KOPT-K1 (cell line): Measurements from ENCODE around the gene TMEM86A.

Experiments used
- H3K27ac ChIP-seq: fragments of 200-600 bp; sonication (generic); 2 replicates; pipeline ENCODE4 v1.5.1; 2016; ENCODE audit warnings: antibody characterized with exemption, mild to moderate bottlenecking, low read depth, low read length; ENCODE audit not compliant: poor library complexity, severe bottlenecking
- H3K36me3 ChIP-seq: fragments of 200-600 bp; sonication (generic); 2 replicates; pipeline ENCODE4 v1.5.1; 2017; ENCODE audit warnings: antibody characterized with exemption, mild to moderate bottlenecking, low read length, moderate library complexity; ENCODE audit not compliant: insufficient read depth
- H3K9me3 ChIP-seq: fragments of 200-600 bp; sonication (generic); 2 replicates; pipeline ENCODE4 v1.5.1; 2017; ENCODE audit warnings: antibody characterized with exemption, low read length, mild to moderate bottlenecking; ENCODE audit not compliant: insufficient read depth, poor library complexity, severe bottlenecking

The TMEM86A gene

DNA sequence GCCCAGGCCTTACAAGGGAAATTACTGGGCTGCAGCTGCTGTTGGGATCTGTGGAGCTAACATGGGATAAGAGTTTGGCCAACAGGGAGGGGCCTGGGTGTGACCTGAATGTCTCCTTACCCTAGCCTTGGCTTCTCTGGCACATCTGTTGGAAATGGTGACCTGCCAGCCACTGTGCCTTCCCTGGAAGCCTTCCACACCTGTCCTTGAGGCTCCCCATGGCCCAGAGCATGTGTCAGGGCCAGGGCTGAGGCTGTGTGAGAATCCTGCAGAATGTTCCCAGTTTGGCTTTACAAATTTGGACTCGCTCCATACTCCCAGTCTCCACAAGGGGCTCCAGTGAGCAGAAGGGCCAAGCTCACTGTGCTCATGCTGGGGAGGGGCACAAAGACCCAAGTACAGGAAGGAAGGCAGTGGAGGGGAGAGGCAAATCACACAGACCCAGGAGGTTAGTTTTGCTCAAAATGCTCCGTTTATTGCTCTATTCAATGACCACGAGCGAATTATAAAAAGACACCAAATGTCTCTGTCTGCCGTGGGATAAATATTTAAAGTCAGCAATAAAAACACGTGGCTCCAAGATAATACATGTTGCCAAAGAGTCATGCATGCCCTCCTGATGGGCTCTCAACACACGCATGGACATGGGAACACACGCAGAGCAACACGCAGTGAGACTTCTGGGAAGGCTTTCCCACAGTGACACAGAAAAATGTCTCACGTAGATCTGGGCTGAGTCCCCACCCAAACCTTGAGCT lies 29.1 kb downstream of the TMEM86A start:
- Histone ChIP-seq H3K36me3 (no peaks in the 10 kb centered on the region), H3K27ac (no peak overlapping the region), H3K9me3 (no peaks in the 10 kb centered on the region)

DNA sequence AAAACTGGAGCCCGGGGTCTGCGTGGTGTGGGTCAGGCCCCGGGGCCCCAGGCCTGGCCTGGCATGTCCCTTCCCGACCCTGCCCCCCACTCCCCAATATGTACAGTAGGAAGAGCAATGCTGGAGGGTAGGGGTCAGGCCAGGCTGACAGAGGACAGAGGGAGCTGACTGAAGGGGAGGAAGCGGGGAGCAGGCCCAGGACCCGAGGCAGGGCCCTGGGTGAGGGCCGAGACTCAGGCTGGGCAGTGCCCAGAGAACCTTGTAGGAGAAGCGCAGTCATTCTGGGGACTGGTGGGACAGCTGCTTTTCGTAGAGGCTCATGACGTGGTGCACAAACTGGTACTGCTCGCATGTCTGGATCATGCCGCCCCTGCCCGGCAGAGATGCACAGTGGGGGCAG lies 30.1 kb downstream of the TMEM86A start:
- no peaks in the 10 kb centered on the region for H3K9me3 ChIP-seq
- no peak overlapping the region for H3K27ac ChIP-seq
- H3K36me3 ChIP-seq: no peaks in the 10 kb centered on the region

DNA sequence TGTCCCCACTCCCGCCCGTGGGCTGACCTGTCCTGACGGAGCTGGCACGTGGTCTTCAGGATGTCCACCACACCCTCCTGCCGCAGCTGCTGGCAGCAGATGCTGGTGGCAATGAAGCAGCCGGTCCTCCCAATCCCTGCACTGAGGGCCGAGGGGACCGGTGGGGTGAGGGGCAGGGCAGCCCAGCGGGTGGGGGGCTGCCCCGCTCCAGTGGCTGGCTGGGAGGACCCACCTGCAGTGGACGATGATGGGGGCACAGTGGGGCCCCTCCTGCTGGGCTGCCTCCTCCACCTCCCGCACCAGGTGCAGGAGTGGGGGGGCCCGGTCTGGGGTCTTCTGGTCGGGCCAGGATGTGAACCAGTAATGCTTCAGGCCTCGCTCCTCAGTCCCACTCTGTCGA lies 30.8 kb downstream of the TMEM86A start:
- Histone ChIP-seq H3K9me3 (no peaks in the 10 kb centered on the region), H3K36me3 (no peaks in the 10 kb centered on the region), H3K27ac (no peak overlapping the region)

DNA sequence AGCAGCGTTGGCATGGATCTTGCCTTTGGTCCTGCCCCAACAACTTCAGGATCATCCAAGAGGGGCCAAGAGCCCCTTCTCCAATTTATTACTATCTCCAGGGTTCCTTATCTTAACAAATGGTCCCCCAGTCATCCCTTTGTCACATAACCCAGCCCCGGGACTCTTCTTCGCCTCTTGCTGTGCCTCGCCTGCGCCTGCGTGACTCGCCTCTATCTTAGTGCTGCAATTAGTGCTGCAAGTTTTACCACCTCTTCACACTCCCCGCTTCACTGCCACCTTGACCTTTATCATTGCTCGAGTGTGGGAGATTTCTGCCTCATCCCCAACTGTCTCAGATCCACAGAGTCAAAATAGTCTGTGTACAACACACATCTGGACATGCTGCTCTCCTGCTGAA lies 31.4 kb downstream of the TMEM86A start:
- H3K9me3 ChIP-seq: no peaks in the 10 kb centered on the region
- H3K27ac ChIP-seq: no peak overlapping the region
- no peaks in the 10 kb centered on the region for H3K36me3 ChIP-seq

DNA sequence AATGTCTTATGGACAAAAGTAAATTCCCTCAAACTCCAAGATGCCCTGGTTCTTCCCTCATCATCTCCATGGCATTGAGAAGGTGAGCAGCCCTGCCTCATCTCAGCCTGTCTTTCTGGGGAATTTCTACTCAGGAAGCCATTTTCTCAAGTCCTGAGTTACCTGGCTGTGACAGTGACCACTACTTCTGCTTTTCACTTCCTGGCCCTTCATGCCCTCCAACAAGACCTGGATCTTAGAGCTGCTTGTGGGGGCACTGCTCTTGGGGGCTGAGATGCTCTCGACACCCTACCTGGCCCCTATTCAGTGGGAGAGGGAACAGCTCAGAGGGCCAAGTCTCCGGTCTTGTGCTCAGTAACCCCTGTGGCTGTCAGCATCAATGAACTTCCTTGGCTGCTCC lies 32.9 kb downstream of the TMEM86A start:
- no peaks in the 10 kb centered on the region for H3K9me3 ChIP-seq
- H3K36me3 ChIP-seq: no peaks in the 10 kb centered on the region
- H3K27ac ChIP-seq: no peak overlapping the region

DNA sequence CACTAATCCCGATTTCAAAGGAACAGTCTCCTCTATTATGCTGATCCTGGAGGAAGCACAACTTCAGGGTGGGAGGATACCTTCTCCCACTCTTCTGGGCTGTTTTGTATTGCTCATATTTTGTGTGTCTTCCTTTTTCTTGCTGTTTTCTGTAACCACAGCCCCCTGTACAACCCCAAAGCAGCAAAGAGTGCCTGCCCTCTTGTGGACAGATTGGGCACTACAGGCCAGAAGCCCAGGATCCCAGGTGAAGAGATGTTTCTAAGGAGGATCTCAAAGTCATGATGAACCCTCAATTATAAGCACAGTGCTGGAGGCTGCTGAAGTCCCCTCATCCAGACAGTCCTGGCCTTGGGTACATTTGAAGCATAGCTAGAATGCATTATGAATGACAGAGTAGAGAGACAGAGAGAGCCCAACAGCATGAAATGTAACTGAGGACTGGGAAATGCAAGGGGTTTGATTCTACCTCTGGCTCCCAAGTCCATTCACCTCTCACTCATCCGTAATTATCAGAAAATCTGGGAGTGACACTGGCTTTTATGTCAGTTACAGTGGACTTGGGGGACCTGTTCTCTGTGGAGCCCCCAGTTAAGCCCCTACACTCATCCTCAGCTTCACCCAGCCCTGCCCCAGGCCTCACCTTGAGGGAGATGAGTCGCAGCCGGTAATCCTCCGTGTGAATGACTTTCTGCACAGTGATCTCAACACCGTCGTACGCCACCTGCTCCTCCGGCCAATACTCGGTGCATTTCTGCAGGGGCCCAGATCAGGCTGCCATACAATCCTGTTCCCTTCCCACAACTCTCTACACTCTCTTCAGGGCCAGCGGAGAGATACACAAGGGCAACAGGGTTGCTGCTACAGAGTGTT lies 33.6 kb downstream of the TMEM86A start:
- Histone ChIP-seq H3K27ac (no peak overlapping the region), H3K9me3 (no peaks in the 10 kb centered on the region), H3K36me3 (no peaks in the 10 kb centered on the region)

DNA sequence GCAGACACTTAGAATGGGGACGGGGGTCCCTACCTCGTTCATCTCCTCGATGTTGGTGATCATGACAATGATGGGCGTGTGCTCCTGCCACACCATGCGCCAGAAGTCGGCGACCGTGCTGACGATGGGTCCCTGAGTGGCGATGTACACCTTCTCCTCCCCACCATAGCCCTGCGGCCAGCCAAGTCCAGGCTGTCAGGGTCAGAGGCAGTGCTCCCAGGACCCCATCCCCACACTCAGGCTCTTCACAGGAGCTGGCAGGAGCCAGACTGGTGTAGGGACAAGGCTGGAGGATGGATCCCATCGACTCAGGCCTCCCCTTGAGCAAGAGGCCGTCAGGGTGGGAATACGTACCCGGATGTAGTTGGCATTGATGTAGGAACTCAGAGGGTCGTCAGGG lies 34.6 kb downstream of the TMEM86A start:
- no peak overlapping the region for H3K27ac ChIP-seq
- no peaks in the 10 kb centered on the region for H3K36me3 ChIP-seq
- H3K9me3 ChIP-seq: no peaks in the 10 kb centered on the region

DNA sequence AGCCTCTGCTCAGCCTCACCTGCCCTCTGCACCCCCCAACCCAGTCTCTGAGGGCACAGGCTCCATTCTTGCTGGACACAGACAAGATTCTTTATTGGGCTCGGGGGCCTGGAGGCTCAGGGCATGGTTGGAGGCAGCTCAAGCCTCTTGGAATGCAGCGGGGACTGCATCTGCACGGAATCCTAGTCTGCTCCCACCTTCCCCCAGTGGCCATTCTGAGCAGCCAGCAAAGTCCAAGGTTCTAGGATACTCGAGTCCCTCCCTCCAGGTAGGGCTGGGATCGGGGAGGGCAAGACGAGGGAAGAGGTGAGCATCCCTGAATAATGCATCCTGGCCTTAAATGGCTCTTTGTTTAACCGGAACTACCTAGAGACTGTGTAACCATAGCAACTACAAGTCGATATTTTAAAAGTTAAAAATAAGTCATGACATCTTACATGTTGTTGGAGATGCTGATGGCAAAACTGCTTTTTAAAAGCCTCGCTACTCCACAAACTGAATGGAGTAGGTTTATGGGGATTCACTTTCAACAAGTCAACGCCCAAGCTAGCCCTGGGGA lies 38.1 kb downstream of the TMEM86A start:
- no peaks in the 10 kb centered on the region for H3K9me3 ChIP-seq
- H3K36me3 ChIP-seq: no peaks in the 10 kb centered on the region
- H3K27ac ChIP-seq: no peak overlapping the region

DNA sequence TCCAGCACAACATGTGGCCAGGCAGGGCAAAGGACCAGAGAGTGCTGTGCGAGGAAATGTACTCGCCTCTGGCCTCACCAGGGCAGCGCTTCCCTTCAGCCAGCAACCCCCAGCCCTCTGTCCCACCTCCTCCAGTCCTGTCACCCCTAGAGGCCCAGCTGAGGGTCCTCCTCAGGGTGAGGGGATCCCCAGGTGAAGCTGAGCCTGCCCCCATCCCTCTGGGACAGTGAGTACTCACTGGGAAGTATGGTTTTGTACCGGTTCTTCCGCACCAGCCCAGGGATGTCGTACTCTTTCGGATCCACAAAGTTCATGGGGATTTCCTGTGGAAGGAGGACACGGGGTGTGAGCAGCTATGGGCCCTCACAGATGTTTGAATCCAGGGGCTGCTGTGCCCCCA lies 39.1 kb downstream of the TMEM86A start:
- H3K9me3 ChIP-seq: no peaks in the 10 kb centered on the region
- no peaks in the 10 kb centered on the region for H3K36me3 ChIP-seq
- H3K27ac ChIP-seq: no peak overlapping the region

DNA sequence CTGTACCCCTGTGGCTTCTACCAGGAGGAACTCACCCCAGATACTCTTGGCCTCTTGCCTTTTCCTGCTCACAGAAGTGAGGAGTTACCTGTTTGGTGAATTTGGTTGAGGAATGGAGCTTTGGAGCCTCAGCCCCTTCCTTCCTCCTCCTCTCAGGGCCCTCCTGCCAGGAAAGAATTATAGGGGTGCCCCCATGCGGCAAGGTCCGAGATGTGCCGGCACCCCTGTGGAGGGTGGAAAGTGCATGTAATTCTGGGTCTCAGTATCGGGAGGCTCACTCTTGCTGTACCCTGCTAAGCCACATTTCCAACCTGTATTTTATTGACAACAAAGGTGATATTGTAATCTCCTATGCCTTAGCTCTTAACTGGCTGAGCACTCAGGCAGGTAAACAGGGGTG lies 41.1 kb downstream of the TMEM86A start:
- Histone ChIP-seq H3K9me3 (no peaks in the 10 kb centered on the region), H3K36me3 (no peaks in the 10 kb centered on the region), H3K27ac (no peak overlapping the region)

DNA sequence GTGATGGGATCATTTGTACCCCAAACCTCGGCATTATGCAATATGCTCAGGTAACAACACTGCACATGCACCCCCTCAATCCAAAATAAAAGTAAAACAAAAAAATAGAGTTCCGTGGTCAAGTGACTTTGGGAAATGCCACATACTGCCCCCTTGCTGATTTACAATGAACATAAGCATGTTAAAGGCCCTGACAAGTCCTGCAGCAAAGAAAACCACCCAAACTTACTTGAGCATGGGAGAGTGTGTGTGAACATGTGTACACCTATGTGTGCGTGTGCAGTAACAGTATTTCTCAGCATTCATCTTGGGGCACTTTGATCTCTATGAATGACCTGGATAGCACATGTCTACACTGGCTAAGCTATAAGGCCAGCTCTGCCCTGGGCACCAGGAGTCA lies 43.2 kb downstream of the TMEM86A start:
- no peaks in the 10 kb centered on the region for H3K36me3 ChIP-seq
- no peaks in the 10 kb centered on the region for H3K9me3 ChIP-seq
- H3K27ac ChIP-seq: no peak overlapping the region

DNA sequence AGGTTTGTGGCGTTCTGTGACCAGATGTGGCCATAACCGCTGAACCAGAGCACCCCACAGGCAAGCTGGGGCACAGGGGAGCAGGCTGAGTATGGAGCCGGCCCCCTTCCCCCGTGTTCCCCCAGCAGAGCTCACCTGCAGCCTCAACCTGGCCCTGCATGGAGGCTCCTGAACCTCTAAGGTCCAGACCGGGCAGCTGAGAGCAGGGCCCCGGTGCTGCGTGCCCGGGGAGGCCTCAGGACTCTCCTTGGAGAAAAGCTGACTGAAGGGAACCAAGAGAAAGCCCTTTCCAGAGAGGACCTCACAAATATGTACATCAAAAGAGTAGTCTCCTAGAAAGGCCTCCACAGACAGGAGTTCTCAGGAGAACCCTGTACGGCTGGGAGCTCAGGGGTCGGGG lies 44.8 kb downstream of the TMEM86A start:
- no peaks in the 10 kb centered on the region for H3K36me3 ChIP-seq
- H3K27ac ChIP-seq: no peak overlapping the region
- no peaks in the 10 kb centered on the region for H3K9me3 ChIP-seq

DNA sequence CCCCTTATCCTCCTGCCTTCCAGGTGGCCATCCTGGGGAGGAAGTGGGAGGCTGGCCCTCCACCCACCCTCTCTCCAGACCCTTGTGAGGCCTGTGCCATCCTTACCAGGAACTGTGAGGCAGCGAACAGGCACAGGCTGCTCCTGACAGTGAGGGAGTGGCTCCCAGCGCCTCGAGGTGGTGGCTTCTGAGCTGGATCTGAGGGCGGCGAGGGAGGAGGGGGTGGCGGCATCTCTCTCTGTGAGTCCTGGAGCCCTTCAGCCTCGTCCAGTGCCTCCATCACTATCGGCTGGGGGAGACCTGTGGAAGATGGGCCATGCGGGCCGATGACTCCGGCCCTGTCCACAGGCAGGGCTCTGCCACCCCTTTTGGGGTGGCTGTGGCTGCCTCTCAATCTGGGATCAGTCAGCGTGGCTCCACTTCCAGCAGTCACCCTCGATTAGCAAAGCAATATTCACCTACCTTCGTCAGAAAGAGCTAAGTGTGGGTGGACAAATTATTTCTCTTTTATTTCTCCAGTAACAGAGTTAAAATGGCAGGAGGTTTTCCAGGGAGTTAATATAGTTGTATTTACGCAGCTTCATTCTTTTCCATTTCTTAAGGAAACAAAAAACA lies 45.4 kb downstream of the TMEM86A start:
- no peak overlapping the region for H3K27ac ChIP-seq
- H3K9me3 ChIP-seq: no peaks in the 10 kb centered on the region

DNA sequence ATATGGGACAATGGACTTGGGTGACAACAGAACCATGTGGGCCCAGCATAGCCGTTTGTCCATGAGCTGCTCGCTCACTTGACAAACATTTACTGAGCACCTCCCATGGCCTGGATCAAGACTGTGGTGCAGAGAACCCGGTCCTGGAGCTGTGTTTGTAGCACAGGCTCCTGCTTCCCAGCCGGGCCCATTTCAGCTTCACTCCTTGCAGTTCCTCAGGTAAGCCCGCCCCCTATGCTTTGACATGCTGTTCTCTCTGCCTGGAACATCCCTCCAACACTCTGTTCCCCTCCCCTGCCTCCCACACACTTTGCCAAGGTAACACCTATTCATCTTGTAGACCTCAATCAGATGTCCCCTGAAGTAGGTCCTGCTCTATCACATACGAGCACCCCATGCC lies 46.7 kb downstream of the TMEM86A start:
- H3K36me3 ChIP-seq: no peaks in the 10 kb centered on the region
- no peak overlapping the region for H3K27ac ChIP-seq
- H3K9me3 ChIP-seq: no peaks in the 10 kb centered on the region

More for the DNA sequence above, 45.4 kb downstream of the TMEM86A start:
- H3K36me3 ChIP-seq: no peaks in the 10 kb centered on the region

DNA sequence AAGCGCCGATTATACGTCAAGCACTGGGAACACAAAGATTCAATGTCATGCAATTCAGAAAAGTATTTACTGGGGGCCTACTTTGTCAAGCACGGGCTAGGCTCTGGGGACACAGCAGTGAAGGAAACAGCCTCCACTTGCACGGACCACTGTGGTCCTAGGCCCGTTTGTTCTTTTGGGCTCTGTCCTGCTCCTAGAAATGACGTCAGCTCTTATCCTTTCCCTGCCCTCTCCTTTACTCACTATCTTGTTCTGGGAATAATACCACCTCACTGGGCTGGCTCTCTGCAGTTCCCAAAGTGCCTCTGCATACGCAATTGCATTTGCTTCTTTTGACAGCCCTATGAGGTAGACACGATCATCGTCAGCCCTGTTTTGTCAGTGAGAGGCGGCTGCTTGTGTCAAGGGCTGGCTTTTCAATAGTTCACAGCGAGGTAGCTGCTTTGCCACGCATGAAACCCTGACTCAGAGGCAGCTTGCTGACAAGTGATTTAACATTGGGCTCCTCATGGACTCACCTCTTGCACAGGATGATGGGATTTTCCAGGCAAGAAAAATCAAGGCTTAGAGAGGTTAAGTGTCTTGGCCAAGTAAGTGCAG lies 50.3 kb downstream of the TMEM86A start:
- Histone ChIP-seq H3K9me3 (no peaks in the 10 kb centered on the region), H3K36me3 (no peaks in the 10 kb centered on the region), H3K27ac (no peak overlapping the region)
